ENCODE results near the gene SGCE.
A peak's percentile ranks its signal among the peaks of the same experiment; 100 is the strongest.

Gene SGCE

GRCh38 chr7:94562525-94562924 is 93.4 kb downstream of the SGCE start:
- no peak for DNase-seq

GRCh38 chr7:94561841-94562514 is 94.0 kb downstream of the SGCE start:
- DNase-seq, result no peak

GRCh38 chr7:94559972-94560371 is 96.0 kb downstream of the SGCE start:
- DNase-seq, result no peak

- DNase-seq, result no peak
Observed at GRCh38 chr7:94557215-94557614, 98.7 kb downstream of the SGCE start.

GRCh38 chr7:94556028-94556427 is 99.9 kb downstream of the SGCE start:
- DNase-seq, result peak; percentile 6

- no peak for DNase-seq
Observed at GRCh38 chr7:94547126-94547525, 108.8 kb downstream of the SGCE start.

GRCh38 chr7:94540428-94540827 is 115.5 kb downstream of the SGCE start:
- no peak for DNase-seq

Data from hematopoietic multipotent progenitor cell treated with erythropoietin and hydrocortisone succinate and interleukin-3 and kit ligand, for 6 days (in vitro differentiated cells).